Measurements from ENCODE around the gene CCDC126.
A peak's percentile ranks its signal among the peaks of the same experiment; 100 is the strongest.

CCDC126 gene

DNA sequence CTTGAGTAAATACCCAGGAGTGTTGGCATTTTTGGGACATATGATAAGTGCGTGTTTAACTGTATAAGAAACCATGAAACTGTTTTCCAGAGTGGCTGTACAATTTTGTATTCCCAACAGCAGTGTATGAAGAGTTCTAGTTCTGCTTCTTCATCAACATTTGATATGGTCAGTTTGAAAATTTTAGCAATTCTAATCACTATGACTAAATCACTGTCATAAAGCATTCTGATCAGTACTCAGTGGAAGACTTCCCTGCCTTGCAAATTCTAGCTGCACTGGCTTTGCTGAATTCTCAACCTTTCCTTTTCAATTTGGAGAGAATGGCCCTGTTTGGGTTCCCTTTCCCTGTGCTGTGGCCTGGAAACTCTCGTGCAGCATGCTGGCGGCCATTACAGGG, 64.2 kb downstream of the CCDC126 start:
- TF ChIP-seq, protein P1, sequence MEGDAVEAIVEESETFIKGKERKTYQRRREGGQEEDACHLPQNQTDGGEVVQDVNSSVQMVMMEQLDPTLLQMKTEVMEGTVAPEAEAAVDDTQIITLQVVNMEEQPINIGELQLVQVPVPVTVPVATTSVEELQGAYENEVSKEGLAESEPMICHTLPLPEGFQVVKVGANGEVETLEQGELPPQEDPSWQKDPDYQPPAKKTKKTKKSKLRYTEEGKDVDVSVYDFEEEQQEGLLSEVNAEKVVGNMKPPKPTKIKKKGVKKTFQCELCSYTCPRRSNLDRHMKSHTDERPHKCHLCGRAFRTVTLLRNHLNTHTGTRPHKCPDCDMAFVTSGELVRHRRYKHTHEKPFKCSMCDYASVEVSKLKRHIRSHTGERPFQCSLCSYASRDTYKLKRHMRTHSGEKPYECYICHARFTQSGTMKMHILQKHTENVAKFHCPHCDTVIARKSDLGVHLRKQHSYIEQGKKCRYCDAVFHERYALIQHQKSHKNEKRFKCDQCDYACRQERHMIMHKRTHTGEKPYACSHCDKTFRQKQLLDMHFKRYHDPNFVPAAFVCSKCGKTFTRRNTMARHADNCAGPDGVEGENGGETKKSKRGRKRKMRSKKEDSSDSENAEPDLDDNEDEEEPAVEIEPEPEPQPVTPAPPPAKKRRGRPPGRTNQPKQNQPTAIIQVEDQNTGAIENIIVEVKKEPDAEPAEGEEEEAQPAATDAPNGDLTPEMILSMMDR (IDR thresholded peaks at IDR 0.05; ENCODE audit: borderline replicate concordance, insufficient read depth, low read depth, low read length), result no peak
- no peak overlapping the region for H3K4me3 ChIP-seq (ENCODE audit: low read depth, low read length)

DNA sequence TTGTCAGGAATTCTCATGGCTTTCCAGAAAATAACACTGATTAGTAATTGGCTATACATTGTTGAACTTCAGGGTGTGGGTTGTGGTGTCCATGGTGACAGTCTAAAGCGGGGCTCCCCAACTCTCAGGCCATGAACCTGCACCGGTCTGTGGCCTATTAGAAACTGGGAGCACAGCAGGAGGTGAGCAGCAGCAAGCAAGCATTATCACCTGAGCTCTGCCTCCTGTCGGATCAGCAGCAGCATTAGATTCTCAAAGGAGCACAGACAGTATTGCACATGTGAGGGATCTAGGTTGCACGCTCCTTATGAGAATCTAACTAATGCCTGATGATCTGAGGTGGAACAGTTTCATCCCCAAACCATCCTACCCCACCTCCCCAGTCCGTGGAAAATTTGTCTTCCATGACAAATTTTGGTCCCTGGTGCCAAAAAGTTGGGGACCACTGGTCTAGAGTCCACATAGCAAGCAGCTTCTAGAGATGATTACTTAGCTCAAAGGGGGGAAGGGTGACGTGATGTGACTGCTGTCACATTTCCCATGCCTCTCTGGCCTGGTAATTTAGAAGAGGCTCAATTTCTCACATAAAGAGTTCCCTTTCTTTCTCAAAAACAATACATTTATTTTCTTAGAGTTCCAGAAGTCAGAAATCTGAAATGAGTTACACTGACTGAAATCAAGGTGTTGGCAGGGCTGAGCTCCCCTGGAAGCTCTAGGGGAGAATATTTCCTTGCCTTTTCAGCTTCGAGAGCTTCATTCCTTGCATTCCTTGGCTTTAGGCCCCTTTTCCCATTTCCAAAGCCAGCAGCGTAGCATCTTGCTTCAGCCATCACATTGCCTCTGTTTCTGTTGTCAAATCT, 65.2 kb downstream of the CCDC126 start:
- TF ChIP-seq, protein P1 (IDR thresholded peaks at IDR 0.05; ENCODE audit: borderline replicate concordance, insufficient read depth, low read depth, low read length), result no peak
- H3K4me3 ChIP-seq (ENCODE audit: low read depth, low read length), result no peak overlapping the region

DNA sequence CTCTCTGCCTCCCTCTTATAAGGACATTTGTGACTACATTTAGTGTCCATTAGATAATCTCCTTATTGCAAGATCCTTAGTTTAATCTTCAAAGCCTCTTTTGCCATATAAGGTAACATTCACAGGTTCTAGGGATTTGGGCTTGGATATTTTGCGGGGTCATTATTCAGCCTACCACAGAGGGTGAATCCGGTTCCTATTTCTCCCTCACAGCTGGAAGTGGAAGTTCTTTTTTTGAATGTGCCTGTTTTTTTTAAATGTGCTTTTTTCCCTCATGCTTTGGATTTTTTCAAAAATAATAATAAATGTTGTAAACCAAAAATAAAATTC, 65.8 kb downstream of the CCDC126 start:
- H3K4me3 ChIP-seq (ENCODE audit: low read depth, low read length), result no peak overlapping the region
- TF ChIP-seq, protein P1 (IDR thresholded peaks at IDR 0.05; ENCODE audit: borderline replicate concordance, insufficient read depth, low read depth, low read length), result no peak

DNA sequence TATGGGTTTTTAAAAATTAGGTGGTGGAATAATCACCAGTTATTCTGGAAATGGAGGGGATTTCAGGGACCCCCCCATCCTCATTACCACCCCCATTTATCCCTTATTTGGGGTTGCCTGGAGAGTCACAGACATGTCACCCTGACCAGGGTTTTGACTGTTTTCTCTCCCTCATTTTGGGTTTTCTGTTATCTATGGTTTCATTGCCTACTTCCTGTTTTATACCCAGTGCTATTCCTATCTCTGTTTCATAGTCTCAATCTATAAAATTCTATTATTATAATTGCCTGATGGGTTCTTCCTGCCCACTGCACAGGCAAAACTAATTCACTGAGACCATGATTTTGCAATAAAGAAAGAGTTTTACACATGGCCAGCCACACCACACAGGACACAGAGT, 66.9 kb downstream of the CCDC126 start:
- TF ChIP-seq, protein P1 (IDR thresholded peaks at IDR 0.05; ENCODE audit: borderline replicate concordance, insufficient read depth, low read depth, low read length), result no peak
- no peak overlapping the region for H3K4me3 ChIP-seq (ENCODE audit: low read depth, low read length)

DNA sequence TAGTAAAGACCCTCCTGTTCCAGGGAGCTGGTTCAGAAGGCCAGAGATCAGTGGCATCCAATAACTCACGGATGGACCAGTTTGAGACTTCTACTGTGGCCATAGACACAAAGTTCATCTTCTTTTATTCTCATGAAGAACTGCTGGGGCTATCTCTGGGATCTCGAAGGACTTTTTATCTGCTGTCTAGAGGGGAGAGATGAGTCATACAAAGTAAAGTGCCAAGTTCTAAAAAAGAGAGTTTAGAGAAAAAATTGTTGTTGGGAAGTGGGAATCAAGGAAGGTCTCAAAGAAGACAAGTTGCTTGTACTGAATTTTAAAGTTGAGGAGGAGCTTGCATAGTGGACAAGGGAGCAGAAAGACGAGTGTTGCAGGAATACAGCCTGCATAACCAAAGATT, 74.9 kb downstream of the CCDC126 start:
- TF ChIP-seq, protein P1 (IDR thresholded peaks at IDR 0.05; ENCODE audit: borderline replicate concordance, insufficient read depth, low read depth, low read length), result no peak
- H3K4me3 ChIP-seq (ENCODE audit: low read depth, low read length), result no peak overlapping the region

DNA sequence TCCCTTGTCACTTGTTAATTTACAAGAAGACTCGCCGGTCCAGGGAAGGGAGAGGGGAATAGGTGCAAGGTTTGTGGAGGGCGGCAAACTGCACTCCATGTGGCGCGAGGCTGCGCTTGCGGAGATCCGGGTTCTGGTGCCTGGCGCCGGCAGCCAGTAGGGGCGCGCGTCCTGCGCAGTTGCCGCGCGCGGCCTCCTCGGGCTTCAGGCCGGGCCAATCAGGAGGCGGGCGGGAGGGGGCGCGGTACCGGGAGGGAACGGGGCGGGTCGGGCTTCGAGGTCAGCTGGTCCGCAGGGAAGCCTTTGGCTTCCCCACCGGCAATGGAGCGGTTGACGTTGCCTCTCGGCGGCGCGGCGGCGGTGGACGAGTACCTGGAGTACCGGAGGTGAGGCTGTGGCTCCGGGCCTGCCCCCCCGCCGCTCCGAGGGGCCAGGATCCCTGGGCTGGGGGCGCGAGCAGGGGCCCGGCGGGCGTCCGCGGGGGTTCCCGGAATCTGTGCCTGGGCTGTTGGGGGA, 82.8 kb downstream of the CCDC126 start, which contains the start of gene FAM221A:
Gene FAM221A, plus strand, starts transcription at position 302 of the 516 bp plus-strand sequence. Its CDS starts 20 bp downstream, at position 322.
- TF ChIP-seq, protein P1 (IDR thresholded peaks at IDR 0.05; ENCODE audit: borderline replicate concordance, insufficient read depth, low read depth, low read length), result peak; percentile 92
- peak within 1 kb of the TSS; percentile 81 for H3K4me3 ChIP-seq (ENCODE audit: low read depth, low read length)
